ENCODE measurements around the gene ERC1.
A peak's percentile ranks its signal among the peaks of the same experiment; 100 is the strongest.

Gene ERC1

GRCh38 chr12:1034751-1035457, 43.9 kb downstream of the ERC1 start:
- no peak overlapping the region for H3K27ac ChIP-seq (ENCODE audit: poor library complexity, severe bottlenecking)
- no peak for ATAC-seq (ENCODE audit: low read depth)

DNA sequence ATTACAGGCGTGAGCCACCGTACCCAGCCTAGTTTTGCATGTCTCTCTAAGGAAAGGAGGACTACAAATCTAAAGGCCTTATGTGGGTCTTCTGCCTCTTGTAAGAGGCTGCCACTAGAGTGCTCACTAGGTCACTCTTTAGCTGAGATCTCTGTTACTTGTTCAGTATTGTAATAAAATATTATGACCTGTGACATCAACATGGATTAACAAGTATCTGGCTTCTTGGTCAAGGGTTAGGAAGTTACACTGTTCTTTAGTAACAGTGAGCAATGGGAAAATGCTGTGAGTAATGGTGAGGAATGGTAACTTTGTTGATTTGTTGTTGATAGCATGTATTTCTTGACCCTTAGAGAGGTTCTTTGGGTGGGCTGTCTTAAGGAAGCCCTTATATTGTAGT, 50.5 kb downstream of the ERC1 start:
- ATAC-seq (ENCODE audit: low read depth) = no peak

More at GRCh38 chr12:1034751-1035457, 43.9 kb downstream of the ERC1 start:
- H3K4me3 ChIP-seq (ENCODE audit: severe bottlenecking) = no peak overlapping the region
- H3K27me3 ChIP-seq (ENCODE audit: insufficient read depth, poor library complexity, severe bottlenecking) = no peaks in the 10 kb centered on the region
- H3K9me3 ChIP-seq (ENCODE audit: severe bottlenecking) = no peaks in the 10 kb centered on the region
- H3K36me3 ChIP-seq (ENCODE audit: low read depth) = peaks cover 53% of the 10 kb centered on the region
- no peaks in the 10 kb centered on the region for H3K4me1 ChIP-seq (ENCODE audit: insufficient read depth, poor library complexity, severe bottlenecking)
- no peak for DNase-seq (ENCODE audit: low spot score)
- TF ChIP-seq CTCF (IDR thresholded peaks at IDR 0.05; ENCODE audit: poor library complexity, severe bottlenecking) = no peak

DNA sequence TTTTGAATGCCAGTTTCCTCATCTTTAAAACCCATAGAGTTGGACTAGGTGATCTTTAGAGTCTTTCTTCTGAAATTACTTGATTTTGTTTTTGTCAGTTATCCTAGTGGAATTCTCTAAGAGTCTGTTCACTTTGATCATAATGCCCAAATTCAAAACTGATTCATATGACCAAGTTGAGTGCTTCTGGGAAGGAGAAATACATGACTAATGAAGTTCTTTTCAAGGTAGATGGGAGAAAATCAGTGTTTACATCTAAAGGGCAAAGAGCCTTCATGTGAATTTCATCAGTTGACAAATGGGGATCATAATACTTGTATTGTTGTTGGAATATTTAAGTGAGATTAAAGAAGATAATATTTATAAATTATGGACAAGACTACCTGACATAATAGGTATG, 53.2 kb downstream of the ERC1 start:
- H3K36me3 ChIP-seq (ENCODE audit: low read depth) = no peaks in the 10 kb centered on the region; the same call in 1 of the 2 replicates
- no peaks in the 10 kb centered on the region for H3K9me3 ChIP-seq (ENCODE audit: severe bottlenecking)
- ATAC-seq (ENCODE audit: low read depth) (peak; percentile 40; the same call in 2 of the 3 replicates), DNase-seq (ENCODE audit: low spot score) (no peak)
- no peak overlapping the region for H3K4me3 ChIP-seq (ENCODE audit: severe bottlenecking)
- no peaks in the 10 kb centered on the region for H3K27me3 ChIP-seq (ENCODE audit: insufficient read depth, poor library complexity, severe bottlenecking)
- TF ChIP-seq CTCF (IDR thresholded peaks at IDR 0.05; ENCODE audit: poor library complexity, severe bottlenecking) = no peak
- peaks cover 37% of the 10 kb centered on the region for H3K4me1 ChIP-seq (ENCODE audit: insufficient read depth, poor library complexity, severe bottlenecking)
- H3K27ac ChIP-seq (ENCODE audit: poor library complexity, severe bottlenecking) = peak overlapping the region; percentile 63

More for the DNA sequence above, 50.5 kb downstream of the ERC1 start:
- H3K4me1 ChIP-seq (ENCODE audit: insufficient read depth, poor library complexity, severe bottlenecking) = peaks cover 22% of the 10 kb centered on the region
- no peak for TF ChIP-seq CTCF (IDR thresholded peaks at IDR 0.05; ENCODE audit: poor library complexity, severe bottlenecking)
- no peak for DNase-seq (ENCODE audit: low spot score)
- H3K36me3 ChIP-seq (ENCODE audit: low read depth) = peaks cover 10% of the 10 kb centered on the region
- H3K27me3 ChIP-seq (ENCODE audit: insufficient read depth, poor library complexity, severe bottlenecking) = no peaks in the 10 kb centered on the region
- H3K27ac ChIP-seq (ENCODE audit: poor library complexity, severe bottlenecking) = no peak overlapping the region
- no peaks in the 10 kb centered on the region for H3K9me3 ChIP-seq (ENCODE audit: severe bottlenecking)
- no peak overlapping the region for H3K4me3 ChIP-seq (ENCODE audit: severe bottlenecking)

GRCh38 chr12:1044696-1045095, 53.7 kb downstream of the ERC1 start:
- H3K9me3 ChIP-seq (ENCODE audit: severe bottlenecking) = no peaks in the 10 kb centered on the region
- no peaks in the 10 kb centered on the region; the same call in 1 of the 2 replicates for H3K36me3 ChIP-seq (ENCODE audit: low read depth)
- ATAC-seq (ENCODE audit: low read depth) (peak; percentile 87), DNase-seq (ENCODE audit: low spot score) (no peak)
- peak overlapping the region; percentile 63 for H3K27ac ChIP-seq (ENCODE audit: poor library complexity, severe bottlenecking)
- no peak overlapping the region for H3K4me3 ChIP-seq (ENCODE audit: severe bottlenecking)
- H3K27me3 ChIP-seq (ENCODE audit: insufficient read depth, poor library complexity, severe bottlenecking) = no peaks in the 10 kb centered on the region
- peaks cover 37% of the 10 kb centered on the region for H3K4me1 ChIP-seq (ENCODE audit: insufficient read depth, poor library complexity, severe bottlenecking)
- no peak for TF ChIP-seq CTCF (IDR thresholded peaks at IDR 0.05; ENCODE audit: poor library complexity, severe bottlenecking)

GRCh38 chr12:1046727-1047126, 55.7 kb downstream of the ERC1 start:
- ATAC-seq (ENCODE audit: low read depth) = no peak
- peaks cover 4% of the 10 kb centered on the region; the same call in 1 of the 2 replicates for H3K36me3 ChIP-seq (ENCODE audit: low read depth)
- TF ChIP-seq CTCF (IDR thresholded peaks at IDR 0.05; ENCODE audit: poor library complexity, severe bottlenecking) = no peak
- no peak for DNase-seq (ENCODE audit: low spot score)
- H3K9me3 ChIP-seq (ENCODE audit: severe bottlenecking) = no peaks in the 10 kb centered on the region
- no peaks in the 10 kb centered on the region for H3K27me3 ChIP-seq (ENCODE audit: insufficient read depth, poor library complexity, severe bottlenecking)
- H3K4me1 ChIP-seq (ENCODE audit: insufficient read depth, poor library complexity, severe bottlenecking) = peaks cover 42% of the 10 kb centered on the region
- H3K4me3 ChIP-seq (ENCODE audit: severe bottlenecking) = no peak overlapping the region
- H3K27ac ChIP-seq (ENCODE audit: poor library complexity, severe bottlenecking) = no peak overlapping the region

All from RWPE2 (cell line).